NCI-H82 treated with DMSO at 0.1 percent for 48 hours (cell line): ENCODE measurements around the gene SHC4.
A peak's percentile ranks its signal among the peaks of the same experiment; 100 is the strongest.
"Not testable (repeated sequence)": the region's sequence is repeated elsewhere in the genome, so short reads cannot be mapped to it uniquely, and the experiment has no call there.

Experiments
- DNase-seq: peaks from one replicate; lab custom pipeline; 2025; ENCODE audit not compliant: unreplicated experiment; lab: John Stamatoyannopoulos, UW

SHC4 gene

DNA sequence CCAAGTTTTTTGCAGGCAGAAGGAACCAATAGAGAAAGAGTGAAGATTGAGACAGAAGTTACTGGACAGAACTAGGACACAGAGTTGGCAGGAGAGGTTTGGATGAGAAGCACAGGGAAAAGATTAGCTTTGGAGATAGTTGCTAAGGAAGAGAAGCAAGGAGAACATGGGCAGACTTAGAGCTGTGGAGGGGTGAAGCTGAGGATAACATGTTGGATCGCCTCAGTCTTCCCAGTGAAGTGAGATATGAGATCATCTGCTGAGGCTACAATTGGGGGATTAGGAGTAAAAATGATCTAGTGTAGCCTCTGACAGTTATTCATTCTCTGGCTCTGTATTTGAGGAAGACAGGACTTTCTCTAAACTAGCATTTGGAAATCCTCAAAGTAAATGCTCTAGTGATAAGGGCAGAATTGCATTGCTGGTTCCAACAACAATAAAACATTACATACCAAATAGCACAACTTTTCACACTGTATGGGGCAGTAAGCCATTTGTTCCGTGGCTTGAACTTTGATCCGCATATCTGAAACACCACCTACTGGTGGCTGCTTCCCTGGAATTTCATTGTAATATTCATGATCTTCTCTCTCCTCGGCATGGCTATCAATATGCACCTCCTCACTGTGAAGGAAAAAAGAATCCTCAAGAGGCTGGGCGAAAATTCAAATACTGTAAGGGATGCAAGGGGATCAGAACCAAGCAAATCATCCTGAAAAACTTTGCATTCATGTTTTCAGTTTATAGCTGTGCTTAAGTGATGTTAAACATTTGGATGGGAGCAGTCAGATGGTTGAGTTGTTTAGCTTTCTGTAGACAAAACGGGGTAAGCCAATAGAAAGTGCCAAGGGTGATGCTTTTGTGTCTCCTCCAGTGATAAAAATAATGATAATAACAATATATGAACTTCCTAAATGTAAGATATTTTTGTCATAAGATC is 107.9 kb downstream of the SHC4 start:
- no peak for DNase-seq

DNA sequence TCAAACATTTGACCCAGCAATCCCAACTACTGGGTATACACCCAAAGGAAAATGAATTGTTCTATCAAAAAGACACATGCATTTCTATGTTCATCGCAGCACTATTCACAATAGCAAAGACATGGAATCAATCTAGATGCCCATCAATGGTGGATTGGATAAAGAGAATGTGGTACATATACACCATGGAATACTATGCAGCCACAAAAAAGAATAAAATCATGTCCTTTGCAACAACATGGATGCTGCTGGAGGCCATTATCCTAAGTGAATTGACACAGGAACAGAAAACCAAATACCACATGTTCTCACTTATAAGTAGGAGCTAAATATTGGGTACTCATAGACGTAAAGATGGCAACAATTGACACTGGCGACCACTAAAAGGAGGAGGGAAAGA is 109.3 kb downstream of the SHC4 start:
- DNase-seq = not testable (repeated sequence)

DNA sequence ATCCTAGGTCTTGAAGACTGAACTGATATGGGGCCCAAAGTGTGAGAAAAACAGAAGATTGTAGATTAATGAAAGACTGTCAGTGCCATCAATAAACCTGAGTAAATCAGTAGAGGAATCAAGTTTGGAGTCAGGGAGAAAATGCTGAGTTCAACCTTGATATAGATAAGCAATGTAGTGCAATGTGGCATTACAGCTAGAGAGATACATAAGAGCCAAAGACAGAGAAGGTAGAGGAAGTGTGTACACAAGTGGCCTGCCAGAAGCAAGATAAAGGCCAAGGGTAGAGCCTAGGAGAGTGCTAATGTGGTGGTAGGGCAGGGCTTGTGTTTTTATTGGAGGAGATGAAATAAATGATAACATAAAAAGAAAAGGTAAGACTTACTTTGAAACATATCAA is 111.8 kb downstream of the SHC4 start:
- no peak for DNase-seq

DNA sequence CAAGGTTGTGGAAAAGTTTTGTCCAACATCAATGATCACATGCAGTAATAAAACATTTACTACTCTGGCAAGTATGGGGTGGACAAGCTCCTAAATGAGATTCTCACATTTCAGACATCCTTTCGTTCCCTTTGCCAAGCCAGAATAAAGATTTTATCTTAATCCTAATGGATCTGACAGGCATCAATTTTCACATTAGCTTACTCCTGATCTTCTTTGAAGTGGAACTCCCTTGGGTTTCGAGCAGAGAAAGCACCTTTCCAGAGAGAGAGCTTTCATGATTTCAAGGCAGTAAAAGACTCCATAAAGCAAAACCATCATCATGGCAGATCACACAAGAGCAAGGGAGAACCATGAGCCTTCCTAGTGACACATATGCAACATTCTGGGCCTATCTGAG is 113.1 kb downstream of the SHC4 start:
- DNase-seq = peak; percentile 62

DNA sequence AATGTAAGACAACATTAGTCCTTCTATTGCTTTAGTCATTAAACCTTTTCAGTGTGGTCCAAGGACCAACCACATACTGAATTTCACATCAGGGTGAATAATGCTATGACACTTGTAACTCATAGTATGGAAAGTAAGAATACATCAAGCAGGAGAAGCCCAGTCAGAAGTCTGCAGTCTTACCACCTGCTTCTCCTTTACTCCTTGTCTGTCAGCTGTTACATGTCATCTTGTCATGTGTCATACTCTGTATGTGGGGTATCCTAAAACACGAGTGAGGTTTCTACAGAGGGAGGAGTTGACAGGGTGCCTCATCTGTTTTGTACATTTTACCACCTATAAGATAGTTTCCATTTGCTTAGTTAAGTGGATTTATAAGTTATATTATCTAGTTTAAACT is 118.6 kb downstream of the SHC4 start:
- peak; percentile 60 for DNase-seq

DNA sequence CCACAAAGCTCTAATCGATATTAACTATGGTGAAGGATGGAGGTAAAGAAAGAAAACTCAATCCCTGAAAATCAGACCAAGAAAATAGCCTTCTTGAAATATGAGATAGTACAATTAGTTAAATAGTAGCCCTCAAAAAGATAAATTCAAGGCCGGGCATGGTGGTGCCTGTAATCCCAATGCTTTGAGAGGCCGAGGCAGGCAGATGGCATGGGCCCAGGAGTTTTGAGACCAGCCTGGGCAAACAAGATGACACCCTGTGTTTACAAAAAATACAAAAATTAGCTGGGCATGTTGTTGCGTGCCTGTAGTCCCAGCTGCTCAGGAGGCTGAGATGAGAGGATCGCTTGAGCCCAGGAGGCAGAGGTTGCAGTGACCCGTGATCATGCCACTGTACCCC is 121.2 kb downstream of the SHC4 start:
- DNase-seq = no peak

DNA sequence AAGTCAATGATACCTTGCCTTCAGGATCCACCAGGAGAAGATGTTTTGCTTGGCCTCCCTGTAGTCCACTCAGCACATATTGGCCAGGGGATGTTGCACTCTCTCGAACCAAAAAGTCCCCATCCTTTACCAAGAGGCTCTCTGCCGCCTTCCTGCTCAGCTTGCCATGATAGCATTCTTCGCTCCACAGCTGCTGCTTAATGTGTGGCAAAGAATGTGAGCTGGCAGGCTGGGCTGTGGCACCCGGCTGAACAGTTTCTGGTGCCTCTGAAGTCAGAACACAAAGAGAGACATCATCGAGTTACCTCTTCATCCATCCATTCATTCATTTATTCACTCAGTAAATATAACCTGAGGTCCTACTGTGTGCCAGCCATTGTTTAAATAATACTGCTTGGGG is 129.0 kb downstream of the SHC4 start:
- no peak for DNase-seq

DNA sequence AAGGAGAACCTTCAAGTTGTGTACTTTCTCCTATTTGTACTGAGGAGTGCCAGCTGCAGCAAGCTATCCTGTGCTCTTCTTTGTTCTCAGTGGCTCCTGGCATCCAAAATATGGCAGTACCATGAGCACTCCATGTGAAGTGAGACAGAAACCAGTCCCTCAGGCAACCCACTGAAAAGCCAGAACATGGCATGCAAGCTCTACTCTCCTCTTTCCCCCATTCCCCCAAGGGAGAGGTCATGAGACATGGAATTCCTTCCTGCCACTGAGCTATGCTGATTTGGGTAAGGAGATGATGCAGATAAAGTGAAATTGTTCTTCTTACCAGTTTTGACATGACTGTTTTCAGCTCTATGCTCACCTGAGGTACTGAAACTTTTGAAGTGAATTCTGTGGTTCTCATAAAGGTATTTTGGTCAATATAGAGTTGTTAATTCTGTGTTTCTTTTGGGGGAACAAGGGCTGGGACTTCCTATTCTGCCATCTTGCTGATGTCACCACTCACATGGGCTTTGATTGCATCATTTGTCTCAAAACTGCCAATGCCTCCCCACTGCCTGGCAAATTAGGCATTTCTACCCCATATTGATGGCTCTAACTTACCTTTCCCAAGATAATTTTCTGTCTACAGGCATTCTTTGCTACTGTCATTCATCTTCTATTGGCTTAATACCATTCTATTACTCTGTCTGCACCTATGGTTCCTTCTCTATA is 130.0 kb downstream of the SHC4 start:
- DNase-seq = no peak

DNA sequence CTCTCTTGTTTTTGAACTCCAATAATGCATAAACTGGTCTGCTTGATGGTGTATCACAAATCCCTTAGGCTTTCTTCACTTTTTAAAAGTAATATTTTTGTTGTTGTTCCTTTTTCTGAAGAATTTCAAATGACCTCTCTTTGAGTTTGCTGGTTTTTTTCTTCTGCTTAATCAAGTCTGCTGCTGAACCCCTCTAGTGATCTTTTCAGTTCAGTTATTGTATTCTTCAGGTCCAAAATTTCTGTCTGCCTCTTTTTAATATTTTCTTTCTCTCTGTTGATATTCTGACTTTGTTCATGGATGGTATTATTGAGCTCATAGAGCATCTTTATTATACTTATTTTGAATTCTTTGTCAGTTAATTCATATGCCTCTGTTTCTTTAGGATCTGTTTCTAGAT is 131.1 kb downstream of the SHC4 start:
- DNase-seq = no peak

DNA sequence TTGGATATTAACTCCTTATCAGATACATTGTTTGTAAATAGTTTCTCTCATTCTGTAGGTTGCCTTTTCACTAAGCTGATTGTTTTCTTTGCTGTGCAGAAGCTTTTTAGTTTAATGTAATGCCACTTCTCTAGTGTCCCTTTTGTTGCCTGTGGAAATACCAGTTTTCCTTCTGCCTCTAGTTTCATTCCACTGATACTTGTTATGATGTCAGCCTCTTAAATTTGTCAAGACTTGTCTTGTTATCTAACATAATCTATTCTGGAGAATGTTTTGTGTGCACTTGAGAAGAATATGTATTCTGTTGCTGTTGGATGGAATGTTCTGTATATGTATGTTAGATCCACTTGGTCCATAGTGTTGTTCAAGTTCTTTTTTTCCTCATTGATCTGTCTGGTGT is 134.8 kb downstream of the SHC4 start:
- DNase-seq = no peak

DNA sequence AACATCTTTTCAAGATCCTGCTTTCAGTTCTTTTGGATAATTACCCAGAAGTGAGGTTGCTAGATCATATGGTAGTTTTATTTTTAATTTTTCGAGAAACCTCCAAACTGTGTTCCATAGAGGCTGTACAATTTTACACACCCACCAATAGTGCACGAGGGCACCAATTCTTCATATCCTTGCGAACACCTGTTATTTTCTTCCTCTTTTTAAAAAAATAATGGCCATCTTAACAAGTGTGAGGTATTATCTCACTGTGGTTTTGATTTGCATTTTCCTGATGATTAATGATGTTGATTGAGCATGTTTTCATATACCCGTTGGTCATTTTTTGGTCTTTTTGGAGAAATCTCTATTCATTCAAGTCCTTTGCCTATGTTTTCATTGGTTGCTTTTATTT is 135.2 kb downstream of the SHC4 start:
- DNase-seq = no peak

DNA sequence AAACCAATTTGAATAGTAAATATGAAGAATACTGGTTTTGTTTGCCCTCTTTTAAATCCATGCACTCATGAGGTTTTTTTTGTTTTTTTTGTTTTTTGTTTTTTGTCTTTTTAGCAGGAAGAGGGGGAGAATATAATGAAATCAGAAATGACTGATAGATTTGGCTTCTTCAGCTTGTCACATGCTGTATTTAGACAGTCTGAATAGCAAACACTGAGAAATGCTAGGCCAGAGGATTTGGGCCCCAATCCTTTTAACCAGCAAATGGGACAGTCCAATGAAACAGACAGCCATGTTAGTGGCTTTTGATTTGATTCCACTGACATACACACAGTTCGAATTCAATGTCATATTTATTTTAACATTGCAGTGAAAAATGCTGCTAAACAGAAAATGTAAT is 138.6 kb downstream of the SHC4 start:
- no peak for DNase-seq

DNA sequence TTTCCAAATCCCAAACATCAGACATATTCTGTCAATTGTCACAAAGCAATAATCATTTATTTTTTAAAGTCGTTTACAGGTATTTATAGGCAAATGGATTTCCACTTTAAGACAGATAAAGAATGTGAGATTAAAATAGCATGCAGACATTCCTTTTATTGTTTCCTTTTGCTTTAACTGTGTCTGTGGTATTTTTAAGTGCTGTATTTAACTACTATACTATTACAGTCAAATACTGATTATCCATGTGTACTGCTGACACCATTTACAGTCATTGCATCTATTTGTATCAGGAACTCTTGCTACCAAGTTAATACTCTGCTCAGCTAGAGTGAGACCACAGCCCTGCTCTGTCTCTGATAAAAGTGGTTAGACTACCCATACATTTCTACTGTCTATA is 140.0 kb downstream of the SHC4 start:
- no peak for DNase-seq

DNA sequence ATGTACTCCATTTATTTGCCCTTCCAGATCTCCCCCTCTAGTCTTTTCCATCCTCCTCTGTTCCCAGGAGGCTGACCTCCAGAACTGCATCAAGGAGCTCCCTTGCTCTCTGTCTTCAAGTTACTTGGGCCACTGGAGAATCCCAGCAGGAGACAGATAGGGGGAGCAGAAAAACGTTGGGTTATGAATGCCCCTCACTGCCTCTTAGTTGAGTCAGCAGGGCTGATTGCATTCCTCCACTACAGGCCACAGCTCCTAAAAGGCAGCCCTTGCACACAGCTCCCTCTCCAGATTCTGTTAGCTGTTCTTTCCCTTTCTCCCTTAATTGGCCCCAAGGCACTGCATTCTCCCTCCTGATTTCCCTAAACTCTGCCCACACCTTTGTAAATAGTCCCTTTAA is 140.5 kb downstream of the SHC4 start:
- no peak for DNase-seq

DNA sequence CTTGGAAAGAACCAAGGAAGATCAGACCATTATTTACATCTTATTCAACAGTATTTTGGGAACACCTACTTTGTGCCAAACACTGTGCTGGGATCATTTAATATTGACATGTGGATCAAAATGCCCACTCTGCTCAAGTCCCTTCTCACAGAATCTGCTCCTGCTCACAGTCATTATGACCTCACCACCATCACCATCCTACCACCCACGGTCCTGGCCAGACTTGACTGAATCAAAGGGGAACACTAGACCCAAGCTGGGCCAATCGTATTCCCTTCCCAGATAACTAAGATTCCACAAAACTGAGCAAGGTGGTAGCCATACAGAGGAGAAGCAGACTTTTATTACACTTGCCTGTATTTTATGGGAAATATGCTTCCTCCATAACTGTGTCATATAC is 149.4 kb downstream of the SHC4 start:
- DNase-seq = no peak

DNA sequence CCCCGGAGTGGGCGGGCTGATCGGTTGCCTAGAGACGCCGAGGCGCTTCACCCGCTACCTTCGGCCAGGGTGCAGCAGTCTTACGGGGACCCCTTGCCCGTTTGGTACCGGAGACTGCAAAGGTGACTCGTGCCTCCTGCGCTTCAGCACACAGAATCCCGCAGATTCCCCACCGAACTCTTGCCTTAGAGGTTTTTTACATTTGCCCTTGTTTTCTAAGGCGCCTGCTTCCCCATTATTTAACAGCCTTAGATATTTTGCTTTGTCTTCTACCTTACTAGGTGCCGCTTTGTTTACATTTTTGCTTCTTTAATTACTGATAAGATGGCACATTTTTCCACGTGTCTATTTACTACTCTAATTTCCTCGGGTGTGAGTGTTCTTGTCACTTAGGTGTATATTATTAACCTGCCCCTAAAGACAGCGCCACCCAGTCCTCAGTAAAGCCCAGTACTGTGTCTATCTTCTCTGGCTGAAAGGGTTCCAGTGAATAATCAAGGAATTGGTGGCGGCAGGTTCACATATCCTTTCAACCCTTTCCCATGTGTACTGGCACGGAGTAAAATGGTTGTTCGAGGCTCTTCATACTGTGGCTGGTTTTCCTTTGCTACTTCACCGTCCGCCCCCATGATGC is 152.3 kb downstream of the SHC4 start:
- no peak for DNase-seq

DNA sequence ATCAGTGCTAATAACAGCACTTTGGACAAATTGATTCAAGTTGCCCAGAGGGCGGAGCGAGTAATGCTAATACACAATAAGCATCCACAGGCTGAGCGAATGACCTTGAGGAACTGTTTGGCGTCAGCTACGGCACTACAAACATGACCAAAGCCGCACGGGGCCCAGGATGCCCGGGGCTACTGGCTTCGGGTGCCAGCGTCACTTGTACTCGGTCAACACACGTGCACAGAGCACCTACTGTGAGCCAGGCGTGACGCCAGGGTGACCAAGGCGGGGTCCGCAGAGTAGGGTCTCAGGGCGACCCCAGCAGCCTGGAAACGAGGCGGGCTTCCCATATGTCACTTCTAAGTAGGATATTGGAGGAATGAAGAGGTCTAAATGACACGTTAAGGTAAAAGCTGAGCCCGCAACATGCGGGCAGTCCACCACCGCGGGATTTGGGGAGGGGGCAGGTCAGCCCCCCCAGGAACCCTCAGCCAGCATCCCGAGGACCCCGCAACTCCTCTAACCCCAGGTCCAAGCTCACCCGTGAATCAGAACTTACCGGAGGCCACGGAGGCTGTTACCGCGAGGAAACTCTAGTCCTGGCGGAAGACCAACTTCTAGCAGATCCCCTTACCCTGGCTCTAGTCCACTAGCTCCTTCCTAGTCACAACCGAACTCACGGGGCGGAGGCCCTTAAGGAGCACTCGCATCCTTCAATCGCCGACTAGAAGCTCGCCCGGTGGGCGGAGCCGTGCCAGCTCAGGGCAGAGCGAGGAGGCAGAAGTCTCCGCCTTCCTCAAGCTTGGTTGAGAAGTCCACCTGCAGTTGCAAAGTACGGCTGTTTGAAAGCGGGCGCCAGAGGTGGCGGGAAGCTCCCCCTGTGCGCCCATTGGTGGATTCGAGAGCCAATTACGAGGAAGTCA is 153.1 kb downstream of the SHC4 start, which contains the start of gene CEP152:
Gene CEP152, minus strand, starts transcription at position 656 of the 911 bp plus-strand sequence. CDS start 5,420 bp downstream, outside the sequence.
- peak; percentile 98 for DNase-seq

DNA sequence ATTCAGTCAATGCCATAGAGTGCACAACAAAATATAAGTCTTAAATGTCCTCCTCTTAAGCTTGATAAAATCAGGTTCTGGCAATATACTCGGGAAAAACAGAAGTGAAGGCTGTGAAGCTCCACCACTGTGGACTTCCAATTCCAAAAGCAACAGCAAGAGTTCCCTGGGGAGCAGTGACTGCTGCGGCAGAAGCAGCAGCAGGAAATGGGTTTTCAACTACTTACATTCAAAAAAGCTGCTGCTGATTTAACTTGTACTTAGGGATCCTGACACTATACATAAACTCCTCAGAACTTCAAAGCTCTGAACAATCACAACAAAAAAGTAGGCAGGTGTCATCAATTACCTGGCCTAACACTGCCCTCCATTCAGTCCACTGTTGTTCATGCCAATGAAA is 157.6 kb downstream of the SHC4 start:
- DNase-seq = no peak

DNA sequence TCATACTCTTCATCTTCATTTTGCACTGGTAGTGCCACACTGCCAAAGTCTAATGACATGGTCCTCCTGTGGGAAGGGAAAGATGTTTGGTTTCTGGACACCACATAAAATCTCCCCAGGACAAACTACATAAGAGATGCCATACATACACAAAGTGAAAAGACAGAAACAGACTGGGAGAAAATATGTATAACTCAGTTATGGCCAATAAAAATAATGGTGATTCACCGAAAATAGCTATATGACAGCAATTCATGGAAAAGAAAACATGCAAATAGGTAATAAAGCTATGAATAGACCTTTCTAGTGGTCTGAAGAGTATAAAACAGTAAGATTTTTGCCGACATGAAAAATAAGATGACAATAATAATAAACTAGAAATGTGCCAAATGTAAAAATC is 158.1 kb downstream of the SHC4 start:
- DNase-seq = no peak

DNA sequence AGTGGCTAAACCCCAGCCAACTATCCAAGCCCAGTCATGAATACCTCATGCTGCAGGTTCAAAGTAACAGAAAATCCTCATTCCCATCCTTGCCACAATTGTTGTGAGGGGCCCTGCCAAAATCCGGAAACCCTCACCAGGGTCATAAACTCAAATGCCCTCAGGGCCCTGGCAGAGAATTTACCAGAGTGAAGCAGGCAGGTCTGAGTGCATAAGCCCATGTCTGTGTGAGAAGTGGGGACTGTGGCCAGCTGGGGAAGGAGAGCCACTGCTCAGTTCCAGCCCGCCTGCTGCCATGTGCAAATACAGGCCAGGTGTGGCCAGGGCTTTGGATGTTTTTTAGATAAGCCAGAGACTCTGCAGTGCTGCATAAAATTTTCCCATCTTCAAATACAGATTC is 159.8 kb downstream of the SHC4 start:
- DNase-seq = no peak

DNA sequence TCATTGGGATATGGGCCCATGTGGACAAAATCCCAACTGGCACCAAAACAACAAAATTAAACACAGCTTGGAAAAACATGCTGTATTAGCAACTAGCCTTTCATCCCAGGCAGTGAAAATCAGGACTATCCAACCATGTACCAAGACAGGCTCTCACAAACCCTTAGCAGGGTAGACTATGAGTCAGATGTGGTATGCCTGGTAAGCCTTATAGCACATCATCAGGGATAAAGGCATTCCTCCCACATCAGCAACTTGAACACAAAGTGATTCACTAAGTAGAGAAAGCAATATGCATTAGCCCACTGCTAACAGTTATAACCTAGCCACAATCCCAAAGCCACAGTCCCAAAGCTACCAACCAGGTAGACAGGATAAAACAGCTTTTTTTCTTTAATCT is 160.9 kb downstream of the SHC4 start:
- DNase-seq = peak; percentile 9
